Nucleus accumbens (tissue), 56 donors: Measurements from ENCODE around the gene CDKAL1.
A peak's percentile ranks its signal among the peaks of the same experiment; 100 is the strongest.
"Not testable (repeated sequence)": the region's sequence is repeated elsewhere in the genome, so short reads cannot be mapped to it uniquely, and the experiment has no call there.

Experiments used
- DNase-seq, 56 donors: peaks; one replicate each; lab custom pipeline; 2025; lab: John Stamatoyannopoulos, UW

Gene CDKAL1

DNA sequence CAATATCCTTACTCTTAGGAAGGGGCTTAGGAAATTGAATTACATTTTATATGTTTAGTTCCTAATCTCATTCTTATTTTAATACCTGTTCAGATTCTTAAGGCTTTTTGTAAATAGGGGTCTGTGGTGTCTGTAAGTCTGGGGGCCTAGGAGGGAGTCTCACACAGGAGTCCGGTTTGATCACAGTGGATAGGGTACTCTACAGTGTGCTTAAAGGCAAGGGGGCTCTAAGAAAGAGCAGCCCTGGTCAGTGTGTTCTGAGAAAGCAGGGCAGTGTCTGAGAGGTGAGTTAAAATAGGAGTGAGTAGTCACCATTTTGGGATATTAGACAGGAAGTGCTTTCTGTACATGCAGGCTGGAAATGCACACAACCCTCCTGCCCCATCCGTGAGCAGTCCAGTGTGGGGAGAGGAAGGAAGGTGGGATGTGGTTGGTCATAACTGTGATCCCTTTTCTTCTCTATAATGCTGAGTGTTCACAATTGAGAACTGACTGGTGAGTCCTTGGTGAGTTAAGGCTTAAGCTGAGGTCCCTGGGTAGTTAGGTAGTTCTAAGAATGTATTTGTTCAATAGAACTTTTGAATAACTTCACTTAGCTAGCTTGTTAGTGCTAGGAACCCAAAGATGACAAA, 50.0 kb downstream of the CDKAL1 start:
- DNase-seq: no peak

DNA sequence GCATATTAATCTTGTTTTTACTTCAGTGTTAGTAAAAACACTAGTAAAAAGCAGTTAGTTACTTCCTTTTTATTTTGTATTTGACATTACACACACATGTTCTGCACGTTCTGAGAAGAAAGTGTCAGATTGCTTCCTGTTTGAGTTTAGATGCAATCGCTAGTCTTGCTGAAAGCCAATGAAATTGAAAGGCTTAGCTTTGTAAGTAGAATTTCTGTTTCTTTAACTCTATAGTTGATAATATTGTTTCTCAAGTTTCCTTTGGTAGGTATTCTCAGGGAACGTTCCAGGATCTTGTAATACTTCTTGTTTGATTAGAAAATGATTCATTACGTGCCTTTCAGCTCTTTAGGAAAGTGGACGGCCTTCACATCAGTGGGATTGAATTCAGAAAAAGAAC, 55.0 kb downstream of the CDKAL1 start:
- no peak for DNase-seq

DNA sequence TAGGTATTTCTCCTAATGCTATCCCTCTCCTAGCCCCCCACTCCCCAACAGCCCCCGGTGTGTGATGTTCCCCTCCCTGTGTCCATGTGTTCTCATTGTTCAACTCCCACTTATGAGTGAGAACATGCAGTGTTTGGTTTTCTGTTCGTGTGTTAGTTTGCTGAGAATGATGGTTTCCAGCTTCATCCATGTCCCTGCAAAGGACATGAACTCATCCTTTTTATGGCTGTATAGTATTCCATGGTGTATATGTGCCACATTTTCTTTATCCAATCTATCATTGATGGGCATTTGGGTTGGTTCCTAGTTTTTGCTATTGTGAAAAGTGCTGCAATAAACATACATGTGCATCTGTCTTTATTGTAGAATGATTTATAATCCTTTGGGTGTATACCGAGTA, 56.2 kb downstream of the CDKAL1 start:
- DNase-seq: not testable (repeated sequence)

- DNase-seq: not testable (repeated sequence)
Observed at GRCh38 chr6:20594299-20594853, 60.1 kb downstream of the CDKAL1 start.

DNA sequence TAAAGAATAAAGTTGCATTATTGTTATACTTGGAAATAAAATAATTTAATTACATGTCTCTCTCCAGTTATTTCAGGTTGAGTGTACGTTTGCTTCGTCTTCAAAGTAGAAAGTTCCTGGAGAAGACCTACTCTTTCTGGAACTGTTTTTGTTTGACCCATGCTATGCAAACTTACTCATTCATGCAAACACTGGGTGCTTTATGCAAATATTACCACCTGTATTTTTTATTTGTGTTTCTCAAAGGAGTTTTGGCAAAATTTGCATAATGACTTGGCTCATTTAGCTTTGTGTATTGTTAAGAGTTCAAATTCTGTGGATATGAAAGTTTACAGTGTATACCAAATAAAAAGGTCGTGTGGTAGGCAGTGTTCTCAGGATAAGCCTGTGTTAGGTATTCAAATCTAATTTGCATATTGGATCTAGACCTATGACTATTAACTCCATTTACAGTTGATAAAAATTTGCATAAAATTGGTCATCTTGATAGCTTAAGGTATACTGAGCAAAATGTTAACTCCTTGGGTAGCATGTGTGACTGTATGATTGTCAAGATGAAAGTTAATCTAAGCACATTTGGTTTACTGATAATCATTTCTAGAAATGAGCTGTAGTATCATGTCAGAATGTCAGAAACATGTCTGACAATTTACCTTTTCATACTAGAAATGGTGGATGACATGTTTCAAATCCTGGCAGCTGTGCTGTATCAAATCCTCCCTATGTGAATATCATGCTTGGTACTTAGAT, 65.2 kb downstream of the CDKAL1 start:
- DNase-seq: no peak

GRCh38 chr6:20600831-20601230, 66.6 kb downstream of the CDKAL1 start:
- no peak for DNase-seq

DNA sequence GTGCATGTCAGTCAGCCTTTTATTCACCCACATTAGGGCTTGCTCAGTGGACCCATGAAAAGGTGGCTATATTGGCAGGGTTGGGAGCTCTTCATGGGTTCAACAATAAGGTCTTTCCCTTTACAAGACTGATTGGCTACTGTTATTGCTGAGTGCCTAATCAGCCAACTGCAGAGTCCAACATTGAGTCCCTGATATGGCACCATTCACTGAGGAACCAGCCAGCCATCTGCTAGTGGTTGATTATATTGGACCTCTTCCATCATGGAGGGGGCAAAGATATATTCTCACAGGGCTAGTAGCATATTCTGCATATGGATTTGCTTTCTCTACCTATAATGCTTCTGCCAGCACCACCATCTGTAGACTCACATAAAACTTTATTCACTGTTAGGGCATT, 69.9 kb downstream of the CDKAL1 start:
- DNase-seq: no peak

- DNase-seq: no peak
Observed at GRCh38 chr6:20605061-20605460, 70.8 kb downstream of the CDKAL1 start.

DNA sequence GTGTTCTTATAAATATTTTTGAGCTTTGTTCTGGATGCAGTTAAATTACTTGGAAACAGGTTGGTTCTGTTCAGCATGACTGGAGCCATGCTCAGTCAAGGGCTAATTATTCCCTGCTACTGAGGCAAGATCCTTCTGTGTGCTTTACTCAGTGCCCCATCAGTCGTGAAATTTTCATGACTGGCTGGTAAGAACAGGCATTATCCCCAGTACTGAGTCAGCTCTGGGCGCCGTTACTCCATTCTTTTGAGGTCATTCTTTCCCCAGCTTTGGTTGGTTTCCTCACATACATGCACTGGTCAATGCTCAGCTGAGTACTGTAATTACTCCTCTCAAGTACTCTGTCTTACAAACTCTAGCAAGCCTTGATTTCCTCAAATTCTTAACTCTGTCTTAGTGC, 71.3 kb downstream of the CDKAL1 start:
- DNase-seq: peak in 1 of 56 donors; percentile 3

- DNase-seq: no peak
Observed at GRCh38 chr6:20606831-20607230, 72.6 kb downstream of the CDKAL1 start.

GRCh38 chr6:20608356-20608755, 74.1 kb downstream of the CDKAL1 start:
- DNase-seq: no peak

DNA sequence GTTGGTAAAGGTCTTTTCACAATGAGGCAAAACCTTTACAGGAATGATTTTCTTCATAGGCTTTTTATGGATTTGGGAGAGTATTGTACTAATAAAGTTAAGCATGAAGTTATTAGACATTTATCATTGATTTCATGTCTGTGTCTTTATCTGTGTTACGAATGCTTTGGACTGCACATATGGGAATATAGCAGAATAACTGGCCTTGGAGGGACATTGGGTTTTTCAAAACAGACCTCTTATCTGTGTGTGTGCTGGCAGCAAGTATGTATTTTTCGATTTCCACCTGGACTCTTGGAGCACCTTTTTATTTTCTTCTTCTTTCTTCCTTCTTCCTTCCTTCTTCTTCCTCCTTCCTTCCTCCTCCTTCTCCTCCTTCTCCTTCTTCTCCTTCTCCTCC, 74.6 kb downstream of the CDKAL1 start:
- no peak for DNase-seq

DNA sequence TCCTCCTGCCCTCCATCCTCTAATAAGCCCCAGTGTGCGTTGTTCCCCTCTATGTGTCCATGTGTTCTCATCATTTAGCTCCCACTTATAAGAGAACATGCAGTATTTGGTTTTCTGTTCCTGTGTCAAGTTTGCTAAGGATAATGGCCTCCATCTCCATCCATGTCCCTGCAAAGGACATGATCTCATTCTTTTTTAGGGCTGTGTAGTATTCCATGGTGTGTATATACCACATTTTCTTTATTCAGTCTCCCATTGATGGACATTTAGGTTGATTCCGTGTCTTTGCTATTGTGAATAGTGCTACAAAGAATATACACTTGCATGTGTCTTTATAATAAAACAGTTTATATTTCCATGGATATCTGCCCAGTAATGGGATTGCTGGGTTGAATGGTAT, 75.7 kb downstream of the CDKAL1 start:
- not testable (repeated sequence) for DNase-seq

DNA sequence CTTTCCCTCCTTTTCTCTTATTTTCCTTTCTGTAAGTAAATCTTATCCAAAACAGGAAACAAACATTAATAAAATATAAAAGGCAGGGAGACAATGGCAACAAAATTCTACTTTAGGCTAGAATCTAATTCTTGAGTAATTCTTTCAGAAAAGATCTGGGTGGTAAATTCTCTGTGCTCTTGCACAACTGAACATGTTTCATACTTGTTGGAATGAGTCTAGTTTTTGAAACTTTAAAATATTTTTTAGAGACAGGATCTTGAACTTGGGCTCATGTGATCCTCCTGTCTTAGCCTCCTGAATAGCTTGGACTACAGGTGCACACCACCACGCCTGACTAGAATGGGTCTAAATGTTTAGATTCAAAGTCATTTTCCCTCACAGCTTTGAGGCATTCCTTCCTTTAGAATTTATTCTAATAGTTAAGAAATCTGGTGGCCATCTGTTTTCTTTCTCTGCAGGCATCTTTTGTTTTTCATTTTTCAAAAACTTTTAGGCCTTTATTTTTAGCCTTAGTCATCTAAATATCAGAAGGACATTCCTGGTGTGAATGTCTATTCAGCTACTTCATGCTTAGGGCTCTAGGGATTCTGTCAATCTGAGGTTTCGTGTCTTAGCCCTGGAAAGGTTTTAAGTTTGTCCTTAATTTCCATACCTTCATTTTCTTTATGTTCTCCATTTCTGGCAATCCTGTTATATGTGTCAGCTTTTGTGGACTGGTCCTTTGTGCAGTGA, 76.5 kb downstream of the CDKAL1 start:
- DNase-seq: no peak

DNA sequence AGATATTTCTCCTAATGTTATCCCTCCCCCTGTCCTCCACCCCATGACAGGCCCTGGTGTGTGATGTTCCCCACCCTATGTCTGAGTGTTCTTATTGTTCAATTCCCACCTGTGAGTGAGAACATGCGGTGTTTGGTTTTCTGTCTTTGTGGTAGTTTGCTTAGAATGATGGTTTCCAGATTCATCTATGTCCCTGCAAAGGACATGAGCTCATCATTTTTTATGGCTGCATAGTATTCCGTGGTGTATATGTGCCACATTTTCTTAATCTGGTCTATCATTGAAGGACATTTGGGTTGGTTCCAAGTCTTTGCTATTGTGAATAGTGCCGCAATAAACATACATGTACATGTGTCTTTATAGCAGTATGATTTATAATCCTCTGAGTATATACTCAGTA, 83.3 kb downstream of the CDKAL1 start:
- DNase-seq: not testable (repeated sequence)

DNA sequence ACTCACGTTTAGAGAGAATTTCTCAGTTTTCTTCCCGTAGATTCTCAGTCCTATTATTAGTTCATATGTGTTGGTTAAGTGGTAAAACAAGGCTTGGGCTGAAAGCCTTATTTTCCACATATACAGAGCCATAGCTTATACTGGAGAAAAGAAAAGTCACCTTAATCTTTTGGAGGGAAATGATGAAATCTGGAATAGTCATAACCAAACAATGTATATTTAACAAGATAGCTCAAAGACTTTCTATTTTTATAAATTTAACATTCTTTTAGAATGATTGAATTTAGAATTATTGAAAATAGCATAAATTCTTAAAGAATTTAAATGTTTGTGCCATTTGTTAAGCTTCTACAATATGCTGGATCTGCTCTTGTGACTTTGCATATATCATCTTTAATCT, 85.8 kb downstream of the CDKAL1 start:
- DNase-seq: no peak

GRCh38 chr6:20623761-20624160, 89.5 kb downstream of the CDKAL1 start:
- DNase-seq: no peak

DNA sequence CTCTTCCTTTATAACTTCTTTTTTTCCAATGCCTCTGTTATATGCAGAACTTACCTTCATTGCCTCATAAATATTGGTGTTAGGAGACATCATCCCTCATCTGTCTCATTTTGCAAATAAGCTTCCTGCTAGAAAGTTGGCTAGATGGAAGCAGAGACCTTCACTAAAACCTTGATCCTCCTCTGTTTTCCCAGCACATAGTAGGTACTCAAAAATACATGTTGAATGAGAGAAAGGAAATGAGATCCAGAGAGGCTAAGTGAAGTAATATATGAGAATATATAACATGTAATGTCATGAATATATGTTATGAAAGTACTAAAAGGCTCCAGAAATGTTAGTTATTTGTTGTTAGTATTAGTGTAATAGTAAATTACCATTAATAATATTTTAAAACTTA, 91.9 kb downstream of the CDKAL1 start:
- DNase-seq: no peak

DNA sequence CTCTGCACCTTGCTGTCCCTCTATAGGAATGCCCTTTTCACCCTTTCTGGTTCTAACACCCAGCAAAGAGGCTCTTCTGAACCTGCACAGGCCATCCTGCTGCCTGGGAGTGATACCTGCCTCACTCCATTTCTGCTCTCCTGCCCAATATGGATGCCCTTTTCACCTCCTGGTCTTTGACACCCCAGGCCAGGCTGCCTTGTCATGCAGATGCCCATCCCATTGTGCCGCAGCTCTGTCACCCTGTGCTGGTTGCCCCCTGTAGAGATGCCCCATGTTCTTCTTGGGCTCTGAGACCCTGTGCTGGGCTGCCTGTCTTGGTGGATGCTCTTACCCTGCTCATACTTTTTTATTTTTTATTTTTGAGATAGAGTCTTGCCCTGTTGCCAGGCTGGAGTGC, 95.3 kb downstream of the CDKAL1 start:
- DNase-seq: no peak

GRCh38 chr6:20630136-20630535, 95.9 kb downstream of the CDKAL1 start:
- DNase-seq: no peak
